Trophoblast cell (in vitro differentiated cells and primary cell): Measurements from ENCODE around the gene SPTLC2.

ENCODE experiments used
- DNase-seq, 2 donors: peaks; one replicate each; pipeline ENCODE4 v3.0.0-alpha.2; 2016
- H2AFZ ChIP-seq: 2 replicates; pipeline ENCODE4 v1.6.1; 2013; ENCODE audit warnings: low read length, moderate library complexity, mild to moderate bottlenecking; ENCODE audit not compliant: insufficient read depth, poor library complexity
- H2AK5ac ChIP-seq: 2 replicates; pipeline ENCODE4 v1.6.1; 2013; ENCODE audit warnings: mild to moderate bottlenecking, low read length
- H2BK120ac ChIP-seq: 2 replicates; pipeline ENCODE4 v1.6.1; 2013; ENCODE audit warnings: low read length, mild to moderate bottlenecking, moderate library complexity; ENCODE audit not compliant: insufficient read depth, poor library complexity
- H2BK12ac ChIP-seq: 2 replicates; pipeline ENCODE4 v1.6.1; 2013; ENCODE audit warnings: mild to moderate bottlenecking, low read length, moderate library complexity
- H2BK5ac ChIP-seq: 2 replicates; pipeline ENCODE4 v1.6.1; 2013; ENCODE audit warnings: low read length, low read depth, moderate library complexity, mild to moderate bottlenecking; ENCODE audit not compliant: poor library complexity
- H3K14ac ChIP-seq: 2 replicates; pipeline ENCODE4 v1.6.1; 2013; ENCODE audit warnings: mild to moderate bottlenecking, low read length
- H3K18ac ChIP-seq: 2 replicates; pipeline ENCODE4 v1.6.1; 2013; ENCODE audit warnings: mild to moderate bottlenecking, low read length
- H3K23ac ChIP-seq: 2 replicates; pipeline ENCODE4 v1.6.1; 2013; ENCODE audit warnings: low read length
- H3K27ac ChIP-seq: 2 replicates; pipeline ENCODE4 v1.5.1; 2013; ENCODE audit warnings: low read depth, mild to moderate bottlenecking, inconsistent platforms, low read length, moderate library complexity
- H3K27me3 ChIP-seq: 2 replicates; pipeline ENCODE4 v1.6.1; 2013; ENCODE audit warnings: inconsistent platforms, mild to moderate bottlenecking, low read length, moderate library complexity; ENCODE audit not compliant: insufficient read depth
- H3K36me3 ChIP-seq, 2 experiments: 1 replicate in 1 of 2; 2 replicates in 1 of 2; pipeline ENCODE4 v1.6.1; 2013; ENCODE audit warnings: low read length in 2 of 2, mild to moderate bottlenecking in 2 of 2, moderate library complexity in 1 of 2; ENCODE audit not compliant: insufficient read depth in 2 of 2, control insufficient read depth in 1 of 2
- H3K4ac ChIP-seq: 2 replicates; pipeline ENCODE4 v1.6.1; 2013; ENCODE audit warnings: low read depth, mild to moderate bottlenecking, low read length, moderate library complexity
- H3K4me1 ChIP-seq, 2 experiments: 1 replicate in 1 of 2; 2 replicates in 1 of 2; pipeline ENCODE4 v1.6.1; 2013; ENCODE audit warnings: low read length in 2 of 2, mild to moderate bottlenecking in 2 of 2, moderate library complexity in 1 of 2; ENCODE audit not compliant: insufficient read depth in 2 of 2, control insufficient read depth in 1 of 2
- H3K4me2 ChIP-seq: 2 replicates; pipeline ENCODE4 v1.6.1; 2013; ENCODE audit warnings: inconsistent platforms, mild to moderate bottlenecking, low read length, moderate library complexity
- H3K4me3 ChIP-seq: 2 replicates; pipeline ENCODE4 v1.5.1; 2013; ENCODE audit warnings: mild to moderate bottlenecking, low read depth, low read length, inconsistent platforms
- H3K79me1 ChIP-seq: one replicate; pipeline ENCODE4 v1.6.1; 2013; ENCODE audit warnings: low read length
- H3K79me2 ChIP-seq: 2 replicates; pipeline ENCODE4 v1.6.1; 2013; ENCODE audit warnings: low read length, mild to moderate bottlenecking; ENCODE audit not compliant: control insufficient read depth, insufficient read depth, poor library complexity
- H3K9ac ChIP-seq: 2 replicates; pipeline ENCODE4 v1.6.1; 2013; ENCODE audit warnings: mild to moderate bottlenecking, low read length
- H3K9me3 ChIP-seq: 2 replicates; pipeline ENCODE4 v1.6.1; 2013; ENCODE audit warnings: low read depth, mild to moderate bottlenecking, control low read depth, inconsistent platforms, low read length; ENCODE audit not compliant: insufficient read depth
- H4K12ac ChIP-seq: 2 replicates; pipeline ENCODE4 v1.6.1; 2013; ENCODE audit warnings: low read depth, mild to moderate bottlenecking, low read length, moderate library complexity
- H4K8ac ChIP-seq: 2 replicates; pipeline ENCODE4 v1.6.1; 2013; ENCODE audit warnings: low read depth, mild to moderate bottlenecking, low read length, moderate library complexity
- H4K91ac ChIP-seq: one replicate; pipeline ENCODE4 v1.6.1; 2013; ENCODE audit warnings: low read depth, mild to moderate bottlenecking, low read length, moderate library complexity
- WGBS: extraction: QIAGEN DNeasy Blood & Tissue Kit; methylation state at CpG from one replicate; pipeline ENCODE4 v1.1.7; 2013; ENCODE audit warnings: missing lambda C conversion rate; ENCODE audit not compliant: insufficient read length, insufficient coverage; ENCODE audit errors: extremely low coverage; 5-methylcytosine and 5-hydroxymethylcytosine counted together

The SPTLC2 gene

DNA sequence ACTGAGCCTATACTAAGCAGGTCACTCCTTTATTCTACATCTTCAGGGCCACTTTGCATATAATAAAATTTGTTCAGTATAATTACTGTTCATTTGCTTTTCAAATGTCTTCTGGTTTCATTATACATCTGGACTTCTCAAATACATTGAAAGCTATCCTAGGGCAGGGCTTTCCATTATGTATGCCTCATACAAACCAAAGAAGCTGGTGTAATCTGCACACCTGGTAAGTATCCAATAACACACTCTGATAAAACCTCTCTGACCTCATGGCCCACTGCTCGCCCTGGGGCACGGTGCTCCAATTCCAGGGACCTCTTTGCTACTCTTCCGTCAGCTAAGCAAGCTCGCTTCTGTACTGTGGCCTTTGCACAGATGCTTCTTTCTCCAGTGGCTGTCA, 95.9 kb downstream of the SPTLC2 start:
- H3K23ac ChIP-seq: no peak overlapping the region
- H3K9ac ChIP-seq: no peak overlapping the region
- peaks cover 9 to 13% of the 10 kb centered on the region in 2 experiments for H3K36me3 ChIP-seq
- H3K9me3 ChIP-seq: no peaks in the 10 kb centered on the region
- H3K79me2 ChIP-seq: no peaks in the 10 kb centered on the region
- no peak overlapping the region for H3K4ac ChIP-seq
- peak; percentile 75 to 77 for DNase-seq
- H2BK5ac ChIP-seq: no peak overlapping the region
- no peak overlapping the region for H2BK120ac ChIP-seq
- no peak overlapping the region for H3K4me2 ChIP-seq
- H4K8ac ChIP-seq: no peak overlapping the region
- no peak overlapping the region for H3K4me3 ChIP-seq
- H3K27me3 ChIP-seq: no peaks in the 10 kb centered on the region
- H3K18ac ChIP-seq: no peak overlapping the region
- H2BK12ac ChIP-seq: no peak overlapping the region
- H4K12ac ChIP-seq: no peak overlapping the region
- H3K4me1 ChIP-seq: peaks cover 0 to 5% of the 10 kb centered on the region in 2 experiments
- no peak overlapping the region for H3K27ac ChIP-seq
- no peak overlapping the region for H4K91ac ChIP-seq
- no peak overlapping the region for H2AK5ac ChIP-seq
- WGBS: no CpG with 5 or more reads among the region's 4 CpGs
- no peak overlapping the region for H2AFZ ChIP-seq
- no peaks in the 10 kb centered on the region for H3K79me1 ChIP-seq
- no peak overlapping the region for H3K14ac ChIP-seq

DNA sequence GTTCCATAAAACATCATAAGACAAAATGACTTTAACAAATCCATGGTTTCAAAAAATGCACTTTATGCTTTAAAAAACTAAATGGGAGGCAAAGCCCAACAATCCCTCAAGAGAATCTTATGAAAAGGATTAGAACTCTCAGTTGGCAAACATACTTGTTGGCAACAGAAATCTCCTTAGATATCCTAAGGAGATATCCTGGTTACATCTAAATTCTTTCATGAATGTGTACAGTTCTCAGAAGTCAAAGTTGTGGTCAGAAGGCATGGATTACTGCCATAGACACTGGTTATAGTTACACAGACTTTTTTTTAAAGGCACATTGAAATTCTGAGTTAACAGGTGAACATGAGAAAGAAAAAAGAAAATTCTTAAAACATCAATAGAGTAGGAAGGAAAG, 100.3 kb downstream of the SPTLC2 start:
- no peak overlapping the region for H2AFZ ChIP-seq
- H2BK120ac ChIP-seq: no peak overlapping the region
- H3K27me3 ChIP-seq: no peaks in the 10 kb centered on the region
- no peak overlapping the region for H4K91ac ChIP-seq
- H3K4ac ChIP-seq: no peak overlapping the region
- peaks cover 16 to 17% of the 10 kb centered on the region in 2 experiments for H3K36me3 ChIP-seq
- no peak overlapping the region for H3K4me3 ChIP-seq
- H3K9me3 ChIP-seq: no peaks in the 10 kb centered on the region
- no peak for DNase-seq
- H3K18ac ChIP-seq: no peak overlapping the region
- H2AK5ac ChIP-seq: no peak overlapping the region
- no peak overlapping the region for H3K14ac ChIP-seq
- no peak overlapping the region for H4K12ac ChIP-seq
- no peak overlapping the region for H2BK5ac ChIP-seq
- no peaks in the 10 kb centered on the region for H3K79me2 ChIP-seq
- H3K4me1 ChIP-seq: peaks cover 0 to 3% of the 10 kb centered on the region in 2 experiments
- H3K9ac ChIP-seq: no peak overlapping the region
- H3K23ac ChIP-seq: no peak overlapping the region
- H3K4me2 ChIP-seq: no peak overlapping the region
- no peak overlapping the region for H4K8ac ChIP-seq
- no peak overlapping the region for H2BK12ac ChIP-seq
- no peak overlapping the region for H3K27ac ChIP-seq
- no peaks in the 10 kb centered on the region for H3K79me1 ChIP-seq

DNA sequence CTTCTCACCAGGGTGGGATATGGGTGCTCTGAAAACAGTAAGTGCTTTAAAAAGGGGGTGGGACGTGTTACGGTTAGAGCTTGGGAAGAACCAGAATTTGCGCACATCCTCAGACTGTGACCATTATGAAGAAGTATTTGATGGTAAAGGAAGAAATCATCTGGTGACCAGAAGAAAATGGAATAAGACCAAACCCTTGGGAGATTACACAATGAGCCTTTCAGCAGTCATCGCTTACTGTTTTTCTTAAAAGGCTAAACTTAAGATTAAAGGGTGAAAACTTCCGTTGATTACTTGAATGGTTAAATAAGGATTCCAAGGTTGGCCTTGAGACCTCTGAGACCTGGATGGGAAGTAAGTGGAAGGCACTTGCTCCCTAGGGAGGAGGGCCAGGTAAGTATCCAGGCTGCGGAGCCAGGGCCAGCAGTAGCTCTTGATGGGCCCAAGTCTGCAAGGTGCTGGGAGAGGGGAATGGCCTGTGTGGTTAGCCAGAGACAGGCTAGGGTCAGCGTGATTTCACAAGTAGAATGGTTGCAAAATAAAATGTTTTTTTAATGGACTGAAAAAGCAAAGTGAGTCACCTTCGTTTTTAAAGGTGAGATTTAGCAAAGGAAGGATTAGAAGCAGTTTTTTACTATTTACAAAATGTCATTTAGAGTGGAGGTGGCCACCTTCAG, 104.8 kb downstream of the SPTLC2 start:
- no peak overlapping the region for H4K91ac ChIP-seq
- H3K14ac ChIP-seq: no peak overlapping the region
- H3K79me2 ChIP-seq: no peaks in the 10 kb centered on the region
- H4K8ac ChIP-seq: no peak overlapping the region
- H3K4me3 ChIP-seq: no peak overlapping the region
- no CpG with 5 or more reads among the region's 8 CpGs for WGBS
- H2BK12ac ChIP-seq: no peak overlapping the region
- H4K12ac ChIP-seq: no peak overlapping the region
- H3K27me3 ChIP-seq: no peaks in the 10 kb centered on the region
- no peak overlapping the region for H3K4ac ChIP-seq
- H3K79me1 ChIP-seq: peaks cover 2% of the 10 kb centered on the region
- no peaks in the 10 kb centered on the region for H3K9me3 ChIP-seq
- H3K27ac ChIP-seq: no peak overlapping the region
- H2AFZ ChIP-seq: no peak overlapping the region
- H3K18ac ChIP-seq: no peak overlapping the region
- H3K9ac ChIP-seq: no peak overlapping the region
- no peak overlapping the region for H3K4me2 ChIP-seq
- H3K23ac ChIP-seq: no peak overlapping the region
- no peak overlapping the region for H2BK120ac ChIP-seq
- H2BK5ac ChIP-seq: no peak overlapping the region
- H2AK5ac ChIP-seq: no peak overlapping the region
- peaks cover 9 to 14% of the 10 kb centered on the region in 2 experiments for H3K36me3 ChIP-seq
- H3K4me1 ChIP-seq: peaks cover 0 to 5% of the 10 kb centered on the region in 2 experiments
- peak in 1 of 2 donors; percentile 26 for DNase-seq

DNA sequence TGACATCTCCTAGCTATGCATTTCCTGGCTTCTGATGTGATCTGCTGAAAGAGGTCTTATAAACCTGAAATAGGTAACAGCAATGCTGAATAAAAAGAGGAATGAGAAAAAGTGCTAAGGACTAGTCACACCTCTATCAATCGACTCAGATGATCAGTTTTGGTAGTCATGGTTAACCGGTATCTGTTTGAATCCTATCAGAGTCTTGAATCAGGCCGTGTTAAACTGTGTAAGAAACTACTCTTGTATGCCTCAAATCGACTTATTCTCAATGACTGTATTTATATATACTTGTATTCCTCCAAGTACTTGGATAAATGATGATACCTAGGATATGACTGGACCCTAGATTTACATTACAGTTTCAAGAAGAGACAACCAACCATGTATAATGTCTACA, 107.1 kb downstream of the SPTLC2 start:
- Histone ChIP-seq H2AK5ac (no peak overlapping the region), H3K36me3 (peaks cover 9 to 15% of the 10 kb centered on the region in 2 experiments), H3K9me3 (no peaks in the 10 kb centered on the region), H2BK120ac (no peak overlapping the region), H4K12ac (no peak overlapping the region), H3K9ac (no peak overlapping the region), H3K4me2 (no peak overlapping the region), H3K18ac (no peak overlapping the region), H3K27ac (no peak overlapping the region), H4K8ac (no peak overlapping the region), H3K4ac (no peak overlapping the region), H3K23ac (no peak overlapping the region), H3K4me1 (peaks cover 0 to 5% of the 10 kb centered on the region in 2 experiments), H3K4me3 (no peak overlapping the region), H3K79me2 (no peaks in the 10 kb centered on the region), H3K14ac (no peak overlapping the region), H2BK12ac (no peak overlapping the region), H3K27me3 (no peaks in the 10 kb centered on the region), H3K79me1 (peaks cover 2% of the 10 kb centered on the region), H4K91ac (no peak overlapping the region), H2AFZ (no peak overlapping the region), H2BK5ac (no peak overlapping the region)
- no CpG with 5 or more reads among the region's 4 CpGs for WGBS
- DNase-seq: no peak
